Measurements from ENCODE around the gene EFCAB12. TPM values are rescaled to one million over a fixed set of nuclear protein-coding genes. Genes with fewer than 3 reads are reported as not detected.

The EFCAB12 gene
- total and polyA plus RNA-seq, 2 of the 8 experiments (the other 6 are each of a cell fraction or from before 2014, with no cell fraction given), result 0.60 to 0.99 TPM

DNA sequence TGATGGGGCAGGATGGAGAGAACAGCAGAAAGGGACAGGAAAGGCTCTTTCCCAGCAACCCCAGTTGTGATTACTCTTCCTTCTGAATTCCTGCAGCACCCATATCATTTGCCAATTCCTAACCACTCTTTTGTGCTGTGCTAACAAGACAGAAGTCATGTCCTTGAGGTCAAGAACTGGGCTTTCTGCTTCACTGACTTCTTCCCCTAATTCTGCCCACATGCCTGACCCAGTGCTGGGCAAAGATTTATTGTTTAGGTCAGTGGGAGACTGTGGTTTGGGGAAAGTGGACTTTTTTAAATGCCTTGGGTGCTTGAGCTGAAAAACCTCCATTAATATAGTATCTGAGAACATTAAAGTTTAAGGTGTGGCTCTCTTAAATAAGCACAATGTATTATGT lies 4.2 kb upstream of the EFCAB12 start:
- H3K4ac ChIP-seq (replicated peaks; ENCODE audit: insufficient read length, low read depth, low read length), result no peak overlapping the region
- POLR2A ChIA-PET (ENCODE audit: partially characterized antibody), result interaction anchor here (1.0 kb wide), 1 partner anchor 16 kb away, joined by 3 read pairs; no protein-coding TSS in a partner anchor
- no peak overlapping the region for H4K8ac ChIP-seq (ENCODE audit: extremely low read depth, insufficient read depth, low read length)
- no peak overlapping the region for H3K18ac ChIP-seq (ENCODE audit: extremely low read depth, low read length)
- H3K79me1 ChIP-seq (ENCODE audit: low read depth, low read length), result no peaks in the 10 kb centered on the region
- FAIRE-seq, result no peak
- no peak overlapping the region for H4K91ac ChIP-seq (replicated peaks; ENCODE audit: insufficient read length, low read length)
- H3K23ac ChIP-seq (ENCODE audit: insufficient read length), result no peak overlapping the region
- H3K9me3 ChIP-seq (ENCODE audit: insufficient read depth in 2 of 2, low read depth in 1 of 2, low read length in 1 of 2), result no peaks in the 10 kb centered on the region
- no peak overlapping the region for H4K5ac ChIP-seq (ENCODE audit: insufficient read length, low read depth, low read length)
- peaks cover 21 to 66% (median 48%) of the 10 kb centered on the region in 4 experiments for H3K36me3 ChIP-seq (ENCODE audit: control insufficient read depth in 2 of 4, insufficient read depth in 4 of 4, low read length in 3 of 4)
- no peak overlapping the region for H3K56ac ChIP-seq (replicated peaks; ENCODE audit: insufficient read length, low read depth, low read length)
- H4K20me1 ChIP-seq (replicated peaks in 1 of 2; ENCODE audit: control insufficient read depth in 1 of 2, insufficient read depth in 2 of 2, low read length in 2 of 2), result no peaks in the 10 kb centered on the region
- no peak overlapping the region for H2BK20ac ChIP-seq (ENCODE audit: low read length)
- H2BK15ac ChIP-seq (ENCODE audit: low read length), result no peak overlapping the region
- no peak overlapping the region for H3K9ac ChIP-seq (replicated peaks in 1 of 4; ENCODE audit: extremely low read depth in 1 of 4, low read depth in 3 of 4, low read length in 3 of 4)
- H2BK12ac ChIP-seq (ENCODE audit: low read depth, low read length), result no peak overlapping the region
- no peak for DNase-seq (ENCODE audit: low read depth in 1 of 2, low spot score in 2 of 2)
- CTCF ChIA-PET (ENCODE audit: partially characterized antibody), result interaction anchor here (1.0 to 2.8 kb wide), 3 partner anchors 16 to 115 kb away, joined by 3 to 10 read pairs (median 4); no protein-coding TSS in a partner anchor
- H3K23me2 ChIP-seq (ENCODE audit: low read depth, low read length), result peaks cover 3% of the 10 kb centered on the region
- no peak overlapping the region for H3K4me3 ChIP-seq (ENCODE audit: extremely low read depth in 1 of 4, insufficient read depth in 2 of 4, low read depth in 3 of 4, low read length in 4 of 4)
- H2BK5ac ChIP-seq (ENCODE audit: low read depth, low read length), result no peak overlapping the region
- H2AFZ ChIP-seq (ENCODE audit: low read length), result no peak overlapping the region
- H3K27ac ChIP-seq (ENCODE audit: low read depth, low read length), result no peak overlapping the region
- H3K14ac ChIP-seq (ENCODE audit: insufficient read length), result no peak overlapping the region
- peaks cover 0 to 14% of the 10 kb centered on the region in 2 experiments; a peak in 2 of 4 replicates for H3K79me2 ChIP-seq (ENCODE audit: control insufficient read depth in 1 of 2, insufficient read depth in 2 of 2, low read length in 2 of 2)
- H3K27me3 ChIP-seq (replicated peaks in 1 of 4; ENCODE audit: control insufficient read depth in 3 of 4, extremely low read depth in 1 of 4, insufficient read depth in 3 of 4, low read length in 3 of 4), result peaks cover 0 to 4% (median 3%) of the 10 kb centered on the region in 4 experiments; a peak in 5 of 7 replicates
- H2AK5ac ChIP-seq (ENCODE audit: low read depth, low read length), result no peak overlapping the region
- peaks cover 4 to 18% (median 8%) of the 10 kb centered on the region in 4 experiments for H3K4me1 ChIP-seq (replicated peaks in 1 of 4; ENCODE audit: control insufficient read depth in 3 of 4, insufficient read depth in 4 of 4, low read length in 3 of 4)
- H3K4me2 ChIP-seq (ENCODE audit: insufficient read depth in 1 of 2, low read depth in 2 of 2, low read length in 2 of 2), result no peak overlapping the region
- no peak overlapping the region for H2BK120ac ChIP-seq (replicated peaks; ENCODE audit: low read depth, low read length)
- TF ChIP-seq ZNF274 (IDR thresholded peaks at IDR 0.05; ENCODE audit: borderline replicate concordance, extremely low read depth, low read length) (no peak), NRF1 (IDR thresholded peaks at IDR 0.05; ENCODE audit: low read depth, low read length) (no peak), JUN (IDR thresholded peaks at IDR 0.05; ENCODE audit: low read depth, low read length) (no peak), KDM4A (IDR thresholded peaks at IDR 0.05; ENCODE audit: low read depth, low read length, severe bottlenecking) (no peak), POLR2AphosphoS5 (IDR thresholded peaks at IDR 0.05; ENCODE audit: low read depth, low read length) (no peak), USF2 (IDR thresholded peaks at IDR 0.05; ENCODE audit: low read length) (no peak), CTCF (IDR thresholded peaks at IDR 0.05; ENCODE audit: control extremely low read depth in 1 of 3, insufficient read depth in 1 of 3, low read depth in 1 of 3, low read length in 3 of 3) (no peak), CHD2 (IDR thresholded peaks at IDR 0.05; ENCODE audit: low read length) (no peak), MAFK (IDR thresholded peaks at IDR 0.05; ENCODE audit: low read depth, low read length) (no peak), BRCA1 (IDR thresholded peaks at IDR 0.05; ENCODE audit: low read depth, low read length) (no peak), BACH1 (IDR thresholded peaks at IDR 0.05; ENCODE audit: low read length) (no peak), KDM1A (IDR thresholded peaks at IDR 0.05; ENCODE audit: borderline replicate concordance, low read length) (no peak)

All from H1 (cell line).